ENCODE data around the gene SMIM24. TPM values are rescaled to one million over a fixed set of nuclear protein-coding genes. Genes with fewer than 3 reads are reported as not detected.

The SMIM24 gene
- total and polyA plus RNA-seq, 10 of the 15 experiments (the other 5 are each of a cell fraction or from before 2014, with no cell fraction given): 0.14 to 0.44 (median 0.23) TPM; not detected in 4

- no peak for TF ChIP-seq ZNF687 (IDR thresholded peaks at IDR 0.05)
- no peak for TF ChIP-seq RELB (IDR thresholded peaks at IDR 0.05; ENCODE audit: low read depth)
- TF ChIP-seq RAD51 (IDR thresholded peaks at IDR 0.05): no peak
- TF ChIP-seq BMI1 (IDR thresholded peaks at IDR 0.05; ENCODE audit: borderline replicate concordance): no peak
- no peak for TF ChIP-seq YY1 (IDR thresholded peaks at IDR 0.05; ENCODE audit: low read depth, low read length)
- TF ChIP-seq ELK1 (IDR thresholded peaks at IDR 0.05; ENCODE audit: low read depth, low read length): no peak
- TF ChIP-seq SREBF2 (IDR thresholded peaks at IDR 0.05; ENCODE audit: low read length): no peak
- TF ChIP-seq KDM1A (IDR thresholded peaks at IDR 0.05; ENCODE audit: borderline replicate concordance): no peak
- TF ChIP-seq ZNF384 (IDR thresholded peaks at IDR 0.05; ENCODE audit: borderline replicate concordance, low read depth, low read length): no peak
- TF ChIP-seq, protein P1, sequence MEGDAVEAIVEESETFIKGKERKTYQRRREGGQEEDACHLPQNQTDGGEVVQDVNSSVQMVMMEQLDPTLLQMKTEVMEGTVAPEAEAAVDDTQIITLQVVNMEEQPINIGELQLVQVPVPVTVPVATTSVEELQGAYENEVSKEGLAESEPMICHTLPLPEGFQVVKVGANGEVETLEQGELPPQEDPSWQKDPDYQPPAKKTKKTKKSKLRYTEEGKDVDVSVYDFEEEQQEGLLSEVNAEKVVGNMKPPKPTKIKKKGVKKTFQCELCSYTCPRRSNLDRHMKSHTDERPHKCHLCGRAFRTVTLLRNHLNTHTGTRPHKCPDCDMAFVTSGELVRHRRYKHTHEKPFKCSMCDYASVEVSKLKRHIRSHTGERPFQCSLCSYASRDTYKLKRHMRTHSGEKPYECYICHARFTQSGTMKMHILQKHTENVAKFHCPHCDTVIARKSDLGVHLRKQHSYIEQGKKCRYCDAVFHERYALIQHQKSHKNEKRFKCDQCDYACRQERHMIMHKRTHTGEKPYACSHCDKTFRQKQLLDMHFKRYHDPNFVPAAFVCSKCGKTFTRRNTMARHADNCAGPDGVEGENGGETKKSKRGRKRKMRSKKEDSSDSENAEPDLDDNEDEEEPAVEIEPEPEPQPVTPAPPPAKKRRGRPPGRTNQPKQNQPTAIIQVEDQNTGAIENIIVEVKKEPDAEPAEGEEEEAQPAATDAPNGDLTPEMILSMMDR (IDR thresholded peaks at IDR 0.05 in 2 of 3, conservative IDR thresholded peaks at IDR 0.05 in 1 of 3; ENCODE audit: control insufficient read depth in 2 of 3, extremely low read depth in 1 of 3, insufficient read depth in 1 of 3, low read depth in 3 of 3, low read length in 3 of 3): no peak
- TF ChIP-seq YBX1 (IDR thresholded peaks at IDR 0.05): no peak
- TF ChIP-seq ZNF24 (IDR thresholded peaks at IDR 0.05): no peak
- TF ChIP-seq USF1 (IDR thresholded peaks at IDR 0.05; ENCODE audit: borderline replicate concordance, extremely low read length, insufficient read depth, low read depth, low read length): no peak
- no peak for TF ChIP-seq ASH2L (IDR thresholded peaks at IDR 0.05; ENCODE audit: borderline replicate concordance, low read depth)
- TF ChIP-seq NRF1 (conservative IDR thresholded peaks at IDR 0.05; ENCODE audit: low read depth, low read length): no peak
Observed at GRCh38 chr19:3528080-3528479, 47.8 kb upstream of the SMIM24 start (continued).
